GM18867 (cell line): ENCODE data around the gene ARSI.
"Not testable (repeated sequence)": the region's sequence is repeated elsewhere in the genome, so short reads cannot be mapped to it uniquely, and the experiment has no call there.

ENCODE experiments used
- ATAC-seq: cut with Tn5 transposase; IDR thresholded peaks from one replicate; pipeline ENCODE4 v1.9.1; 2021; ENCODE audit warnings: mild to moderate bottlenecking, moderate library complexity; ENCODE audit not compliant: unreplicated experiment

ARSI gene

GRCh38 chr5:150248946-150249345 lies 53.8 kb downstream of the ARSI start:
- no peak for ATAC-seq

GRCh38 chr5:150248493-150248892 lies 54.2 kb downstream of the ARSI start:
- not testable (repeated sequence) for ATAC-seq

- ATAC-seq, result no peak
These were observed 55.0 kb downstream of the ARSI start for GRCh38 chr5:150247726-150248125.

DNA sequence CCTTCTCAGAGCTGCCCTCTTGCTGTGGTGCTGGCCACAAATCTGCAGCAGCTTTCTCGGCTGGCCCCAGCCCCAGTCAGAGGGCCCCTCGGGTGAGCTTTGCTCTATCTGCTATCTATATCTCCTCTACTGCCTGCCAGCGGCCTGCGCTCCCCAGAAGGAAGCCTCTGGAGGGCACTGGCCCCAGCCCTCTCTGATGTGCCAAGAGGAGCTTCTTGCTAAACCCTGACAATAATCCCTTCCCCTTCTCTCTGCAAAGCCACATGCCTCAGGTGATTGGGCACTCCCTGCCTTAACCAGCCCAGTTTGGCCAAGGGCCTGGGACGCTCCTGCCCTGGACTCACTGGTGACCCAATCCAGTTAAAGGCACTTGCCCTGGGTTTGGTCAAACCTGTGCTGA lies 55.9 kb downstream of the ARSI start:
- no peak for ATAC-seq

GRCh38 chr5:150246429-150246828 lies 56.3 kb downstream of the ARSI start:
- no peak for ATAC-seq
